ENCODE data around the gene ZNF397. TPM values are rescaled to one million over a fixed set of nuclear protein-coding genes. Genes with fewer than 3 reads are reported as not detected.

Gene ZNF397
- total and polyA plus RNA-seq, 2 donors (not counting 3 experiments of a cell fraction or from before 2014, with no cell fraction given), result 1.5 to 5.5 TPM

- H3K9me3 ChIP-seq (replicated peaks; ENCODE audit: control insufficient read depth, insufficient read depth, low read length), result peaks cover 8% of the 10 kb centered on the region
- CTCF ChIA-PET, result interaction anchor here (1.3 kb wide), 1 partner anchor 110 kb away, joined by 5 read pairs; no protein-coding TSS in a partner anchor
- intact Hi-C loops (cut with micrococcal nuclease) (no loop called here), dilution Hi-C loops (cut with MboI; ENCODE audit: extremely low pct_ligation_motif_present, low sequenced_read_pairs) (no loop called here)
- no peaks in the 10 kb centered on the region for H4K20me1 ChIP-seq (replicated peaks; ENCODE audit: control insufficient read depth, extremely low read depth, insufficient read depth, low read length)
- FAIRE-seq, result no peak
- POLR2A ChIA-PET, result no interaction called here
- H2AFZ ChIP-seq (ENCODE audit: low read depth, low read length), result no peak overlapping the region
- H3K79me2 ChIP-seq (ENCODE audit: control insufficient read depth, insufficient read depth, low read length), result no peaks in the 10 kb centered on the region
- H3K4me1 ChIP-seq (ENCODE audit: control insufficient read depth, extremely low read depth, insufficient read depth, low read length), result peaks cover 9% of the 10 kb centered on the region
- H3K36me3 ChIP-seq (ENCODE audit: control insufficient read depth in 2 of 2, extremely low read depth in 1 of 2, insufficient read depth in 2 of 2, low read length in 2 of 2), result peaks cover 0 to 18% of the 10 kb centered on the region in 2 experiments
- no peak for DNase-seq (ENCODE audit: low read depth, low spot score)
- no TSS peak for BruUV-seq (replicated peaks)
- no peak overlapping the region for H3K27ac ChIP-seq (ENCODE audit: insufficient read depth, low read depth, low read length)
- no peak overlapping the region for H3K4me3 ChIP-seq (replicated peaks in 1 of 3; ENCODE audit: insufficient read depth in 1 of 3, low read depth in 1 of 3, low read length in 3 of 3)
- H3K9me1 ChIP-seq (replicated peaks; ENCODE audit: control insufficient read depth, extremely low read depth, insufficient read depth, low read length), result no peaks in the 10 kb centered on the region
- no peak overlapping the region for H3K4me2 ChIP-seq (ENCODE audit: insufficient read depth, low read length)
- H3K27me3 ChIP-seq (ENCODE audit: control insufficient read depth in 2 of 2, insufficient read depth in 2 of 2, low read length in 2 of 2), result no peaks in the 10 kb centered on the region
- H3K9ac ChIP-seq (replicated peaks; ENCODE audit: extremely low read depth, insufficient read depth, low read length), result no peak overlapping the region
- no peak for TF ChIP-seq POLR2A (IDR thresholded peaks at IDR 0.05; ENCODE audit: low read depth, low read length)
- TF ChIP-seq CTCF (IDR thresholded peaks at IDR 0.05; ENCODE audit: extremely low read depth in 1 of 2, insufficient read depth in 1 of 2, low read depth in 1 of 2, low read length in 2 of 2), result no peak
- no peak for TF ChIP-seq EZH2 (IDR thresholded peaks at IDR 0.05; ENCODE audit: borderline replicate concordance, low read depth, low read length, severe bottlenecking)
- no peak for TF ChIP-seq POLR2AphosphoS5 (IDR thresholded peaks at IDR 0.05; ENCODE audit: insufficient read depth, low read depth, low read length)
- TF ChIP-seq FOS (IDR thresholded peaks at IDR 0.05; ENCODE audit: borderline replicate concordance, insufficient read depth, low read length), result no peak
- TF ChIP-seq MYC (IDR thresholded peaks at IDR 0.05; ENCODE audit: low read depth, low read length), result no peak
- no peak for TF ChIP-seq MAX (IDR thresholded peaks at IDR 0.05; ENCODE audit: insufficient read depth, insufficient read length)
- no peak for TF ChIP-seq GATA2 (IDR thresholded peaks at IDR 0.05; ENCODE audit: insufficient read depth, insufficient read length, low read depth, low read length)
- no peak for TF ChIP-seq JUN (IDR thresholded peaks at IDR 0.05; ENCODE audit: borderline replicate concordance, insufficient read depth, insufficient read length, low read depth)
Observed at GRCh38 chr18:35245719-35246317, 5.0 kb downstream of the ZNF397 start.

All from endothelial cell of umbilical vein (primary cell).